Coronary artery (tissue), 2 donors: ENCODE measurements around the gene SLC6A18.

ENCODE experiments used
- DNase-seq: peaks from one replicate; pipeline ENCODE4 v3.0.0-alpha.2; 2017; ENCODE audit warnings: low spot score
- H3K27ac ChIP-seq, 2 donors: fragments of 200-600 bp; sonication (generic); one replicate each; pipeline ENCODE4 v1.5.1; 2016 to 2019
- H3K4me3 ChIP-seq: fragments of 200-600 bp; sonication (generic); 2 replicates; pipeline ENCODE4 v1.5.1; 2016; ENCODE audit warnings: mild to moderate bottlenecking, moderate library complexity
- TF ChIP-seq, protein P1 (sequence below): fragments of 200-600 bp; sonication (generic); IDR thresholded peaks from one replicate; pipeline ENCODE4 v1.5.1; 2019; ENCODE audit warnings: antibody characterized with exemption

The SLC6A18 gene

DNA sequence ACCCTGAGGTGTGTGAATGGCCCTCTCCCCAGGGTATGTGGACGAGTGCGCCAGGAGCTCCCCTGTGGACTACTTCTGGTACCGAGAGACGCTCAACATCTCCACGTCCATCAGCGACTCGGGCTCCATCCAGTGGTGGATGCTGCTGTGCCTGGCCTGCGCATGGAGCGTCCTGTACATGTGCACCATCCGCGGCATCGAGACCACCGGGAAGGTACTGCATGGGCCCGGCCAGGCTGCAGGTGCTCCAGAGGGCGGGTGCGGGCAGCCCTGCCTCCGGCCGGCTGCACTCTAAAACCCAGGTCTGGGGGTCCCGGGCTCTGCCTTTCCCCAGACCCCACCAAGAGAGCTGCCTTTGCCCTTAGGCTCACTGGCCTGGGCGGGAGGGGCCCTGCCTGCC is 12.9 kb upstream of the SLC6A18 start:
- Histone ChIP-seq H3K4me3 (no peak overlapping the region), H3K27ac (no peak overlapping the region)
- TF ChIP-seq, protein P1, sequence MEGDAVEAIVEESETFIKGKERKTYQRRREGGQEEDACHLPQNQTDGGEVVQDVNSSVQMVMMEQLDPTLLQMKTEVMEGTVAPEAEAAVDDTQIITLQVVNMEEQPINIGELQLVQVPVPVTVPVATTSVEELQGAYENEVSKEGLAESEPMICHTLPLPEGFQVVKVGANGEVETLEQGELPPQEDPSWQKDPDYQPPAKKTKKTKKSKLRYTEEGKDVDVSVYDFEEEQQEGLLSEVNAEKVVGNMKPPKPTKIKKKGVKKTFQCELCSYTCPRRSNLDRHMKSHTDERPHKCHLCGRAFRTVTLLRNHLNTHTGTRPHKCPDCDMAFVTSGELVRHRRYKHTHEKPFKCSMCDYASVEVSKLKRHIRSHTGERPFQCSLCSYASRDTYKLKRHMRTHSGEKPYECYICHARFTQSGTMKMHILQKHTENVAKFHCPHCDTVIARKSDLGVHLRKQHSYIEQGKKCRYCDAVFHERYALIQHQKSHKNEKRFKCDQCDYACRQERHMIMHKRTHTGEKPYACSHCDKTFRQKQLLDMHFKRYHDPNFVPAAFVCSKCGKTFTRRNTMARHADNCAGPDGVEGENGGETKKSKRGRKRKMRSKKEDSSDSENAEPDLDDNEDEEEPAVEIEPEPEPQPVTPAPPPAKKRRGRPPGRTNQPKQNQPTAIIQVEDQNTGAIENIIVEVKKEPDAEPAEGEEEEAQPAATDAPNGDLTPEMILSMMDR = no peak
- no peak for DNase-seq

DNA sequence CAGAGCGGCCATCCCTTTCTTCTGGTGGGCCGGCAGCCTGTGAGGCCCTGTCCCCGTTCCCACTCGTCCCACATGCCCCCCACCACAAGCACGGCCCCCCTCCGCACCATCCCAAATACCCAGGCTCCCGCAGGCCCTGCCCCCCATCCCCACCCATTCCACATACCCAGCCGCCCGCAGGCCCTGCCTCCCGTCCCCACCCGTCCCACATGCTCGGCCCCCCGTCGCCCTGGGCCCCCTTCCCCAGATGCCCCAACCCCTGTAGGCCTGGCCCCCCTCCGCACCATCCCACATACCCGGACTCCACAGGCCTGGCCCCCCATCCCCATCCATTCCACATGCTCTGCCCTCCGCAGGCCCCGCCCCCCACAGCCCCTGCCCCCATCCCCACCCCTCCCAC is 12.3 kb upstream of the SLC6A18 start:
- TF ChIP-seq, protein P1 = no peak
- no peak overlapping the region for H3K27ac ChIP-seq
- no peak for DNase-seq
- H3K4me3 ChIP-seq = no peak overlapping the region

DNA sequence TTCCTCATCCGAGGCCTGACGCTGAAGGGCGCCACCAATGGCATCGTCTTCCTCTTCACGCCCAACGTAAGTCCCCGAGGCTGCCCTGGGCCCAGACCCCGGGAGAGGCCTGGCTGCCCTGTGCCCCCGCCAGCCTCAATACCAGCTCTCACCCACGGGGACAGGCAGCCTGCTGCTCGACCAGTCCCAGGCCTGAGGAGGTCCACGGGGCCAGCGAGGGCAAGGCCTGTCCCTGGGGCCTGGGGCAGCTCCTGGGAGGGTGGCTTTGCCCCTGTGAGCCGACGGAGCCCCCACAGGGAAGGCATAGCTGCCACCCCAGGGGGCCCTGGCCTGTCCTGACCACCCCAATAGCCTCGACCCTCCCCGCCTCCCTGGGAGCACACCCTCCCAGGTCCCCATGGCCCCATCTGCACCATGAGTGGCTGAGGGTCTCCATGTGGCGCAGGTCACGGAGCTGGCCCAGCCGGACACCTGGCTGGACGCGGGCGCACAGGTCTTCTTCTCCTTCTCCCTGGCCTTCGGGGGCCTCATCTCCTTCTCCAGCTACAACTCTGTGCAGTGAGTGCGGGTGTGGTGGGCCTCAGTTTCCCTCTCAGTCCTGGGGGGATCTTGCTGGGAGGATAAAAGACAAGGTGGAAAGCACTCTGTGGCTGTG is 11.5 kb upstream of the SLC6A18 start:
- no peak overlapping the region for H3K4me3 ChIP-seq
- no peak overlapping the region for H3K27ac ChIP-seq
- TF ChIP-seq, protein P1 = no peak
- DNase-seq = no peak

DNA sequence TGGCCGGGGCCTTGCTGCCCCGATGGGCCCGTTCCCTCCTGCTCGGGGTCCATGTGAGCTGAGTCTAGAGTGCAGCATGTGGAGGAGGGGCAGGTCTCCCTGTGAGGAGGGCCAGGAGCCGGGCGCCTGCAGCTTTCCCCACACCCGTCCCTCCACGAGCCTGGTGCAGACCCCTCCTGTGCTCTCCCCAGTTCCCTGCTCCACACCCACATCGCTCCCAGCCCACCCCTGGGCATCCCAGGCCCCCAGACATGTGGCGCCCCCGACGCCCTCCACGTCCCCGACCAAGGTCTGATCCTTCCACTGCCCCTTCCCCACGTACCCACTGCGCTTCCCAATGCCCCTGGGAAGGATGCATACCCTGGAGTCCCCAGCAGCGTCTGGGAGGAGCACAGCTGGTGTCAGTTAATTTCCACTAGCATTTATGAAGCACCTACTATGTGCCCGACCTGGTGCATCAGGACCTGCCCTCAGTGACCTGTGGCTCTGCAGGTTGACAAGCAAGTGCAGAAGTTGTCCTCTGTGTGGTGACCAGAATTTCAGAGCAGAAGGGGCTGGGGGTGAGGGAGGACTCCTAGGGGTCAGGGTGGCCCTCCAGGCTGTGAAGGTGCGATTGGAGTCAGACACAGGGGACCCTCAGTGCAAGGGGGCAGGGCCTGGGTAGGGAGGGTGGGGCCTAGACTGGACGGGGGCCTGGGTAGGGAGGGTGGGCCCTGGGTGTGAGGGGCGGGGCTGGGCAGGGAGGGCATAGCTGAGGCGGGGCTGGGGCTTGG is 10.8 kb upstream of the SLC6A18 start:
- H3K27ac ChIP-seq = no peak overlapping the region
- DNase-seq = no peak
- no peak overlapping the region for H3K4me3 ChIP-seq
- TF ChIP-seq, protein P1 = no peak

DNA sequence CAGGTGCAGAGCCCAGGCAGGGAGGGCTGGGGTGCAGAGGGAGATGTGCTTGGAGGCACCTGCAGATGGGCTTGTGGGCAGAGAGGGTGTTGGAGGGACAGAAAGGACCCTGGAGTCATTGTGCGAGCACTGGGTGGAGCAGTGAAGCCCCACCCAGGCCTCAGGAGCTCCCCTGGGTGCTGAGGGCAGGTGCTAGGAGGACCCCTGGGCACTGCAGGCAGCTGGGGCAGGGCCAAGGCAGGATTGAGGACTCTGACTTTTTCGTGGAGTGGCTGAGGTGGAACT is 10.3 kb upstream of the SLC6A18 start:
- Histone ChIP-seq H3K4me3 (no peak overlapping the region), H3K27ac (no peak overlapping the region)
- no peak for DNase-seq
- TF ChIP-seq, protein P1 = no peak

DNA sequence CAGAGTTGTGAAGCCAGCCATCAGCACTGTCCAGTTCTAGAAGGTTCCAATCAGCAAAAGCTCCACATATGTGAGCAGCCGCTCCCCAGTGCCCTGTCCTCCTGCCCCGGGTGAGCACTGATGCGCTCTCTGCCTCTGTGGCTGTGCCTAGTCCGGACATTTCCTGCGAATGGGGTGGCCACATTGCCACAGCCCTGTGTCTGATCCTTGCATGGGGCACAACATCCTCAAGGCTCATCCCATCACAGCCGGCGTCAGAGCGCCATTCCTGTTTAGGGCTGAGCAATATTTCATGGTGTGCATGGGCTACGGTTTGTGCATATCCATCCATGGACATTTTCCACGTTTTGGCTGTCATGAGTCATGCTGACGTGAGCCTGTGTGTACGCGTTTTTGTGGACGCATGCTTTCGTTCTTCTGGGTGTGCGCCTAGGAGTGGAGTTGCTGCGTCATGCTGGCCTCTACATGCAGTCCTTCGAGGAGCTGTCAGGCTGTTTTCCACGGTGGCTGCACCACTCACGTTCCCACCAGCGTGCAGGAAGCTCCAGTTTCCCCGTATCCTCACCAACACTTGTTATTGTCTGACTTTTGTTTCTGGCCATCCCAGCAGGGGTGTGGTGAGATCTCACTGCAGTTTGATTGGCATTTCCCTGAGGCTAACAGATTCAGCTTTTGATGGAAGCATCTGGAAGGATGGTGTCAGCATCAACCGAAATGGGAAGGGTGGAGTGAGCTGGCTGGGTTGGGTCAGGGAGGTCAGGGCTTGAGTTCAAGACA is 9.7 kb upstream of the SLC6A18 start:
- Histone ChIP-seq H3K4me3 (no peak overlapping the region), H3K27ac (no peak overlapping the region)
- TF ChIP-seq, protein P1 = no peak
- DNase-seq = no peak
